A549 (cell line): ENCODE data around the gene SDF4.

ENCODE experiments used
- BHLHE40 ChIP-seq: IDR thresholded peaks from 2 replicates; pipeline ENCODE4 v1.6.1; 2012; ENCODE audit warnings: low read depth, low read length, inconsistent platforms
- CHD4 ChIP-seq: fragments of 200-600 bp; sonication (generic); IDR thresholded peaks from 2 replicates; pipeline ENCODE4 v1.6.1; 2016; ENCODE audit warnings: antibody characterized with exemption, mild to moderate bottlenecking, borderline replicate concordance
- CTCF ChIP-seq: fragments of >200 bp; sonication (Bioruptor Twin); formaldehyde crosslinking; IDR thresholded peaks from 3 replicates; pipeline ENCODE4 v1.5.1; 2016
- EP300 ChIP-seq, 2 experiments: fragments of >200 bp; sonication (Bioruptor Twin); formaldehyde crosslinking; IDR thresholded peaks; 2 replicates in 1 of 2; 3 replicates in 1 of 2; pipeline ENCODE4 v1.6.1; 2016 to 2017
- FOXS1 ChIP-seq: fragments of 250-450 bp; sonication (Bioruptor Pico); IDR thresholded peaks from 2 replicates; pipeline ENCODE4 v1.5.0; 2020; ENCODE audit warnings: mild to moderate bottlenecking, moderate library complexity
- JUNB ChIP-seq: fragments of >200 bp; sonication (Bioruptor Twin); formaldehyde crosslinking; IDR thresholded peaks from 2 replicates; pipeline ENCODE4 v1.6.1; 2016
- MAX ChIP-seq: IDR thresholded peaks from 2 replicates; pipeline ENCODE4 v1.6.1; 2012
- NPAS2 ChIP-seq: fragments of 250-450 bp; sonication (Bioruptor Pico); IDR thresholded peaks from 2 replicates; pipeline ENCODE4 v1.8.0; 2022; ENCODE audit warnings: mild to moderate bottlenecking, moderate library complexity, borderline replicate concordance
- POLR2A ChIP-seq: IDR thresholded peaks from 2 replicates; pipeline ENCODE4 v1.6.1; 2012; ENCODE audit warnings: mild to moderate bottlenecking, low read length
- POLR2AphosphoS2 ChIP-seq: conservative IDR thresholded peaks from 2 replicates; pipeline ENCODE4 v1.6.1; 2012; ENCODE audit warnings: low read length, improper control_type of control experiment, inconsistent platforms
- SMC3 ChIP-seq: fragments of >200 bp; sonication (Bioruptor Twin); formaldehyde crosslinking; IDR thresholded peaks from 3 replicates; pipeline ENCODE4 v1.6.1; 2018; ENCODE audit warnings: inconsistent platforms
- USF2 ChIP-seq: fragments of 450-650 bp; IDR thresholded peaks from 2 replicates; pipeline ENCODE4 v1.6.1; 2014; ENCODE audit warnings: antibody characterized with exemption
- TF ChIP-seq, protein P1 (sequence below): fragments of 200-600 bp; sonication (generic); IDR thresholded peaks from 2 replicates; pipeline ENCODE4 v1.6.1; 2016; ENCODE audit warnings: antibody characterized with exemption, mild to moderate bottlenecking, moderate library complexity

DNA sequence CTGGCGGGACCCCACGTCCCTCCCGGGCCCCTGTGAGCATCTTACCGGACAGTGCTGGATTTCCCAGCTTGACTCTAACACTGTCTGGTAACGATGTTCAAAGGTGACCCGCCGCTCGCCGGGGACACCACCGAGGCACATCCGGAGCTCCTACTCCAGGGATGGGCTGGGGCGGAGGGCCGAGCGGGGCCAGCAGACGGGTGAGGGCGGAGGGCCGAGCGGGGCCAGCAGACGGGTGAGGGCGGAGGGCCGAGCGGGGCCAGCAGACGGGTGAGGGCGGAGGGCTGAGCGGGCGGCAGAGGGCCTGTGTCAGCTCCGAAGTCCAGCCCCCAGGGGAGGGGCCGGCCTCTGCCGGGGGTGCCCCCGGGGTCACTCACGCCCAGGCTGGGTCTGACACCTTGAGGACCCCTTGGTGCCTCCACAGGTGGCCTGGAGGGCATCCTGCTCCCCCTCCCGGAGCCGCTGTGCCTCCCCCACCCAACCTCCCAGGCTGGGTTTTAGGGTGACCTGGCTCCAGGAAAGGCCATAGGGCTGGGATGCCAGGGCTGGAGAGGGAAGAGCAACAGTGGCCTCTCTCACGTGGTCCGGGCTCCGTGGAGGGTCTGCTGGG is 63.9 kb downstream of the SDF4 start:
- no peak for TF ChIP-seq MAX
- TF ChIP-seq CHD4, result no peak
- no peak for TF ChIP-seq EP300 (IDR thresholded peaks at IDR 0.05)
- TF ChIP-seq, protein P1, sequence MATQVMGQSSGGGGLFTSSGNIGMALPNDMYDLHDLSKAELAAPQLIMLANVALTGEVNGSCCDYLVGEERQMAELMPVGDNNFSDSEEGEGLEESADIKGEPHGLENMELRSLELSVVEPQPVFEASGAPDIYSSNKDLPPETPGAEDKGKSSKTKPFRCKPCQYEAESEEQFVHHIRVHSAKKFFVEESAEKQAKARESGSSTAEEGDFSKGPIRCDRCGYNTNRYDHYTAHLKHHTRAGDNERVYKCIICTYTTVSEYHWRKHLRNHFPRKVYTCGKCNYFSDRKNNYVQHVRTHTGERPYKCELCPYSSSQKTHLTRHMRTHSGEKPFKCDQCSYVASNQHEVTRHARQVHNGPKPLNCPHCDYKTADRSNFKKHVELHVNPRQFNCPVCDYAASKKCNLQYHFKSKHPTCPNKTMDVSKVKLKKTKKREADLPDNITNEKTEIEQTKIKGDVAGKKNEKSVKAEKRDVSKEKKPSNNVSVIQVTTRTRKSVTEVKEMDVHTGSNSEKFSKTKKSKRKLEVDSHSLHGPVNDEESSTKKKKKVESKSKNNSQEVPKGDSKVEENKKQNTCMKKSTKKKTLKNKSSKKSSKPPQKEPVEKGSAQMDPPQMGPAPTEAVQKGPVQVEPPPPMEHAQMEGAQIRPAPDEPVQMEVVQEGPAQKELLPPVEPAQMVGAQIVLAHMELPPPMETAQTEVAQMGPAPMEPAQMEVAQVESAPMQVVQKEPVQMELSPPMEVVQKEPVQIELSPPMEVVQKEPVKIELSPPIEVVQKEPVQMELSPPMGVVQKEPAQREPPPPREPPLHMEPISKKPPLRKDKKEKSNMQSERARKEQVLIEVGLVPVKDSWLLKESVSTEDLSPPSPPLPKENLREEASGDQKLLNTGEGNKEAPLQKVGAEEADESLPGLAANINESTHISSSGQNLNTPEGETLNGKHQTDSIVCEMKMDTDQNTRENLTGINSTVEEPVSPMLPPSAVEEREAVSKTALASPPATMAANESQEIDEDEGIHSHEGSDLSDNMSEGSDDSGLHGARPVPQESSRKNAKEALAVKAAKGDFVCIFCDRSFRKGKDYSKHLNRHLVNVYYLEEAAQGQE, result no peak
- TF ChIP-seq CTCF, result no peak
- no peak for TF ChIP-seq POLR2A
- no peak for TF ChIP-seq USF2
- no peak for TF ChIP-seq POLR2AphosphoS2
- no peak for TF ChIP-seq SMC3
- TF ChIP-seq FOXS1 (CRISPR knock-in tag), result no peak
- no peak for TF ChIP-seq JUNB
- no peak for TF ChIP-seq NPAS2 (CRISPR knock-in tag)
- TF ChIP-seq BHLHE40, result no peak
